HUES48 (cell line): Measurements from ENCODE around the gene CTNNAL1.

Experiments
- H3K27ac ChIP-seq: one replicate; pipeline ENCODE4 v1.7.0; 2013; ENCODE audit warnings: low read depth, low read length, inconsistent platforms
- H3K27me3 ChIP-seq: 2 replicates; pipeline ENCODE4 v1.6.1; 2013; ENCODE audit warnings: mild to moderate bottlenecking, low read length; ENCODE audit not compliant: control insufficient read depth, insufficient read depth
- H3K36me3 ChIP-seq: 2 replicates; pipeline ENCODE4 v1.6.1; 2013; ENCODE audit warnings: low read length; ENCODE audit not compliant: control insufficient read depth, insufficient read depth
- H3K4me1 ChIP-seq: 2 replicates; pipeline ENCODE4 v1.6.1; 2013; ENCODE audit warnings: mild to moderate bottlenecking, low read length; ENCODE audit not compliant: control insufficient read depth, insufficient read depth
- H3K4me3 ChIP-seq: 2 replicates; pipeline ENCODE4 v1.5.1; 2013; ENCODE audit warnings: mild to moderate bottlenecking, low read depth, low read length
- H3K9ac ChIP-seq: 2 replicates; pipeline ENCODE4 v1.6.1; 2013; ENCODE audit warnings: mild to moderate bottlenecking, low read depth, low read length, moderate library complexity
- H3K9me3 ChIP-seq: 2 replicates; pipeline ENCODE4 v1.6.1; 2013; ENCODE audit warnings: low read length; ENCODE audit not compliant: control insufficient read depth, insufficient read depth

CTNNAL1 gene

DNA sequence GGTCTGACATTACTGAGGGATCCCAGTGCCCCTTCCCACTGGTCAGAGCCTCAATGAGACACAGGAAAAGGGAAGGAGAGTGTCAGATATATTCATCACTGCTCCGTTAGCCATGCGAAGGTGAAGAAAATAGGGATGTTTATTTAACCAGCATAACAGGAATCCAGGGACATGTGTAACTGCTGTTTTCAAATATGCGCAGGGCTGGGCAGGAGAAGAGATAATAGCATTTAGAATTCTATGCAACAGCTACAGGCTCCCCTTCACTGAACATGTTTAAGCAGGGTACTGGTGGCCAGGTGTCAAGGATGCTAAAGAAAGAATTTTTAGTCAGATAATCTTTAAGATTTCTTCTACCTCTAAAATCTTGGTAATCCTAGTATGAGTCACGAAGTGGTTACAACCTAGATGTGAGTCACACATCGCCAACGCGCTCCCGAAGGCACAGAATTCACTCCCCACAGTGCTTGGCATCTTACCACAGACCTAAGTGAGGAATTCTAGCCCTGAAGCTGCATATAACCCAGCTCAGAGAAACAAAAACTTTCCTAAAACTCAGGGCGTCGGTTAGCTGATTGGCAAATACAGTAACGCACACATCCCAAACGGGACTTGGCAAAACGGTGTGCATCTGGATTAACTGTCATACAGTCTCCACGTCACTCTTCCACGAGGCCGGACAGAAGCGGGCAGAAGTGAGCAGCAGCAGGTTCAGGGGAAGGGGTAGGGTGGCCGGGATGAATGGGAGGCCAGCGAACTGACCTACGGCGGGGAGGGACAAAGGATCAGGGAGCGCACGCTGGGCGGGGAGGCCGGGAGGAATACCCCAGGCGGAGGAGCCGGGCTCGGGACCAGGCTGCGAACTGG, 1.1 kb downstream of the CTNNAL1 start:
- peak overlapping the region; percentile 88 for H3K27ac ChIP-seq
- no peaks in the 10 kb centered on the region for H3K9me3 ChIP-seq
- H3K4me3 ChIP-seq = peak overlapping the region; percentile 70
- H3K9ac ChIP-seq = peak overlapping the region; percentile 81; the same call in 1 of the 2 replicates
- H3K27me3 ChIP-seq = peaks cover 15% of the 10 kb centered on the region
- peaks cover 16% of the 10 kb centered on the region for H3K4me1 ChIP-seq
- no peaks in the 10 kb centered on the region for H3K36me3 ChIP-seq

GRCh38 chr9:109011231-109011671, 2.0 kb downstream of the CTNNAL1 start:
- H3K27ac ChIP-seq = no peak overlapping the region
- peak overlapping the region; percentile 70; the same call in 1 of the 2 replicates for H3K4me3 ChIP-seq
- H3K36me3 ChIP-seq = no peaks in the 10 kb centered on the region
- H3K27me3 ChIP-seq = peaks cover 15% of the 10 kb centered on the region
- no peaks in the 10 kb centered on the region for H3K9me3 ChIP-seq
- H3K4me1 ChIP-seq = peaks cover 16% of the 10 kb centered on the region
- no peak overlapping the region for H3K9ac ChIP-seq

DNA sequence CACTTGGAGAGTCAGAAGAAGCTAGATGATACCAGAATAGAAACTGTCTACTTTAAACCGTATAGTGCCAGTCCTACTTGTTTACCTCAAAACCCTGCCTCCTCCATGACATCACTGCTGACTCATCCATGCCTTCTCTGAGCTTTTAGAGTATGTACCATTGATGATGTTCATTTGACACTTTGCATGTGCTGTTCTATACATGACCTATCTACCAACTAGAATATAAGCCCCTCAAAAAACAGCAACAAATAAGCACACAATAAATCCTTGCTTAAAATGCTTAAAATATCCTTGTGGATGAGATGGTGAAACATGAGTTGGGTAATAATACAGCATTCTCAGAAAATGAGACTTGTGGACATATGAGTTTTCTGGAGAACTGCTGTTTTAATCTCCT, 2.6 kb downstream of the CTNNAL1 start:
- no peaks in the 10 kb centered on the region for H3K36me3 ChIP-seq
- no peak overlapping the region for H3K4me3 ChIP-seq

GRCh38 chr9:109005678-109006077, 7.6 kb downstream of the CTNNAL1 start:
- no peak overlapping the region for H3K4me3 ChIP-seq
- no peak overlapping the region for H3K9ac ChIP-seq
- no peak overlapping the region for H3K27ac ChIP-seq
- H3K4me1 ChIP-seq = no peaks in the 10 kb centered on the region
- H3K36me3 ChIP-seq = no peaks in the 10 kb centered on the region
- peaks cover 8% of the 10 kb centered on the region for H3K9me3 ChIP-seq
- no peaks in the 10 kb centered on the region for H3K27me3 ChIP-seq

More for the DNA sequence above, 2.6 kb downstream of the CTNNAL1 start:
- Histone ChIP-seq H3K4me1 (peaks cover 16% of the 10 kb centered on the region), H3K9me3 (no peaks in the 10 kb centered on the region), H3K27me3 (peaks cover 15% of the 10 kb centered on the region), H3K9ac (no peak overlapping the region), H3K27ac (no peak overlapping the region)

GRCh38 chr9:109003116-109003515, 10.2 kb downstream of the CTNNAL1 start:
- no peaks in the 10 kb centered on the region for H3K4me1 ChIP-seq
- no peaks in the 10 kb centered on the region for H3K27me3 ChIP-seq
- no peak overlapping the region for H3K27ac ChIP-seq
- no peak overlapping the region for H3K4me3 ChIP-seq
- H3K9me3 ChIP-seq = peaks cover 8% of the 10 kb centered on the region
- H3K36me3 ChIP-seq = peaks cover 5% of the 10 kb centered on the region; the same call in 1 of the 2 replicates
- H3K9ac ChIP-seq = no peak overlapping the region

DNA sequence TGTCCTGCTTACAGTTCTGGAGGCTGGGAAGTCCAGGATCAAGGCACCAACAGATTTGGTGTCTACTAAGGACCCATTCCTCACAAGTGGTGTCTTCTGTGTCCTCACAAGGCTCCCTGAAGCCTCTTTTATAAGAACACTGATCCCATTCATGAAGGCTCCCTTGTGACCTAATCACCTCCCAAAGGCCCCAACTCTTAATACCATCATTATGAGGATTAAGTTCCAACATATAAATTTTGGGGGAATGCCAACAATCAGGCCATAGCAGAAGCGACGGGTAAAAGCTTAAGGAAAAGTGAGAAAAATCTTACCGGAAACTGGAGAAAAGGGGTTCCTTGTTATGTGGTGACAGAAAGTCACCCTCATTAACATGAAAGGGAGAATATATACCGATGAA, 11.2 kb downstream of the CTNNAL1 start:
- Histone ChIP-seq H3K27ac (no peak overlapping the region), H3K36me3 (peaks cover 8% of the 10 kb centered on the region; the same call in 1 of the 2 replicates), H3K4me3 (no peak overlapping the region), H3K4me1 (no peaks in the 10 kb centered on the region), H3K9ac (no peak overlapping the region), H3K27me3 (no peaks in the 10 kb centered on the region), H3K9me3 (peaks cover 8% of the 10 kb centered on the region)

DNA sequence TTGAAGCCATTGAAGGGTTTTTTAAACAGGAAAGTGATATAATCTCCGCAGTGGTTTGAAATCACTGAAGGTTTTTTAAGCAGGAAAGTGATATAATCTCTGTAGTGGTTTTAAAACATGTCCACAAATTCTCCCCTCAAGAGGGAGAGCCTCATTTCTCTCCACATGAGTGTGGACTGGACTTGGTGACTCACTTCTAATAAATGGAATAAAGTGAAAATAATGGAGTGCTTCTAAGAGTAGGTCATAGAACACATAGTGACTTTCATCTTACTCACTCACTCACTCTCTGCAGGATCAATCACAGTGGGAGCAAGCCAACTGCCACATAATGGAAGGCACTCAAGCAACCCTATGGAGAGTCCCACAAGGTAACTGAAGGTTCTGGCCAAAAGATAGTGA, 12.0 kb downstream of the CTNNAL1 start:
- Histone ChIP-seq H3K36me3 (peaks cover 8% of the 10 kb centered on the region; the same call in 1 of the 2 replicates), H3K27me3 (no peaks in the 10 kb centered on the region), H3K27ac (no peak overlapping the region), H3K4me1 (no peaks in the 10 kb centered on the region), H3K4me3 (no peak overlapping the region), H3K9me3 (peaks cover 8% of the 10 kb centered on the region), H3K9ac (no peak overlapping the region)

DNA sequence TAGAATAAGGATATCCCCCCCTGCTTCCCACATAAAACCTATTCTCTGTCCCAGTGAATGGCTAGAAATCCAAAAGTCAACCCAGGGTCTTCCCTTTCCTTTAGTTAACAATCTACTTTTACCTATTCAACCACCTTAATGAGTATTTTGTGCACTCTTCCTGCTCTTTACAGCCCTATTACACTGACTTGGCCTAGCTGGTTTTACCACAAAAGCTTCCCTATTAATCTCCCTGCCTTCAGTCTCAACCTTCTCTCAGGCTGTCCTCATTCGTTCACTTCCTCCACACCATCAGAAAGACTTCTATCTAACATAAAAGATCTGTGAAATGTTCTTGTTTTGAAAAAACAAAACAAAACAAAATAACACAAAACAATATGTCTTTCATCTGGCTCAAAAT, 16.2 kb downstream of the CTNNAL1 start:
- Histone ChIP-seq H3K27me3 (no peaks in the 10 kb centered on the region), H3K4me3 (no peak overlapping the region), H3K9me3 (no peaks in the 10 kb centered on the region), H3K27ac (no peak overlapping the region), H3K4me1 (no peaks in the 10 kb centered on the region), H3K36me3 (peaks cover 11% of the 10 kb centered on the region; the same call in 1 of the 2 replicates), H3K9ac (no peak overlapping the region)

DNA sequence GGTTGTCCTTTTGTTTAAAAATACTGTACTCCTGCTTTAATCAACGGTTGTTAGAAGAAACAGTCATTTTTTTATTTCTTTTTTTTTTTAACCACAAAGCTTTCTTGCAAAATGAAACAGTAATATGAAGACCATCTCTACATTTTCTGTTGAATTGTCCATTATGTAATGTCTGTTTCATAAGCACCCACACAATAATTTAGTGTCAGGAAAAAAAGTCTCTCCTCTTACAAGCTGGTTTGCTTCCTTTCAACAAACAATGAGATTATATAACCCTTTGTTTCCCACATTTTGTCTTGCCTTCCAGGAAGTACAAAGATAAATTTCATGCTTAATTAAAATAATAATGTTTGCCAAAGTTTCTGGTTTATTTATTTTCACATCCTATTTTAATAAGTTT, 16.7 kb downstream of the CTNNAL1 start:
- Histone ChIP-seq H3K4me1 (no peaks in the 10 kb centered on the region), H3K4me3 (no peak overlapping the region), H3K27ac (no peak overlapping the region), H3K9me3 (no peaks in the 10 kb centered on the region), H3K27me3 (no peaks in the 10 kb centered on the region), H3K9ac (no peak overlapping the region), H3K36me3 (peaks cover 13% of the 10 kb centered on the region)

- H3K4me3 ChIP-seq = no peak overlapping the region
- no peaks in the 10 kb centered on the region for H3K9me3 ChIP-seq
- H3K36me3 ChIP-seq = peaks cover 27% of the 10 kb centered on the region
- no peaks in the 10 kb centered on the region for H3K4me1 ChIP-seq
- H3K27me3 ChIP-seq = no peaks in the 10 kb centered on the region
- no peak overlapping the region for H3K27ac ChIP-seq
- H3K9ac ChIP-seq = no peak overlapping the region
These were observed 18.6 kb downstream of the CTNNAL1 start for GRCh38 chr9:108994695-108995094.

DNA sequence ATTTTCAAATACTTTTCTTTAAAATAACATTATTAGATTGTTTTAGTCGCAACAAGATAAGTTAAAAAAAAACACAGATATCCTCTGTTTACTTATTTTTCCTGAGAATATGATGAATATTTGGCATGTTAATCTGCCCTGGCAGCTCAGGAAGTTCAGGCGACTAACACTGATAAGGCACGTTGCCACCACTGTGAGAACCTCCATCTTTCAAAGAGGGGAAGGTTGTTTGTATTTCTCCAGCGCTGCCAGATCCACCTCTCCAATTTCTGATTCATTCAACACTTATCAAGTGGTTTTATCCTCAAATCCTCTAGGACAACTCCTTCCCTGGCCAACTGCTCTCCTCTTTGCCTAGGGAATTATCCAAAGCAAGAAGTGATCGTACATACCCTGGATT, 21.8 kb downstream of the CTNNAL1 start:
- Histone ChIP-seq H3K9me3 (no peaks in the 10 kb centered on the region), H3K9ac (no peak overlapping the region), H3K27me3 (no peaks in the 10 kb centered on the region), H3K36me3 (peaks cover 22% of the 10 kb centered on the region), H3K27ac (no peak overlapping the region), H3K4me3 (no peak overlapping the region), H3K4me1 (no peaks in the 10 kb centered on the region)
